PC-3 (cell line): ENCODE data around the gene ADD1.

Source experiments
- EZH2 ChIP-seq: fragments of 300-600 bp; sonication (generic); IDR thresholded peaks from one replicate; pipeline ENCODE4 v1.6.1; 2017; ENCODE audit warnings: antibody characterized with exemption, mild to moderate bottlenecking, low read length; ENCODE audit not compliant: unreplicated experiment
- EZH2phosphoT487 ChIP-seq: fragments of 300-600 bp; sonication (generic); IDR thresholded peaks from 2 replicates; pipeline ENCODE4 v1.6.1; 2018; ENCODE audit warnings: mild to moderate bottlenecking, antibody characterized with exemption, low read length, borderline replicate concordance
- TF ChIP-seq, protein P1 (sequence below): fragments of 300-600 bp; sonication (generic); conservative IDR thresholded peaks from 2 replicates; pipeline ENCODE4 v1.5.1; 2017; ENCODE audit warnings: antibody characterized with exemption, low read depth, mild to moderate bottlenecking, low read length

- TF ChIP-seq, protein P1, sequence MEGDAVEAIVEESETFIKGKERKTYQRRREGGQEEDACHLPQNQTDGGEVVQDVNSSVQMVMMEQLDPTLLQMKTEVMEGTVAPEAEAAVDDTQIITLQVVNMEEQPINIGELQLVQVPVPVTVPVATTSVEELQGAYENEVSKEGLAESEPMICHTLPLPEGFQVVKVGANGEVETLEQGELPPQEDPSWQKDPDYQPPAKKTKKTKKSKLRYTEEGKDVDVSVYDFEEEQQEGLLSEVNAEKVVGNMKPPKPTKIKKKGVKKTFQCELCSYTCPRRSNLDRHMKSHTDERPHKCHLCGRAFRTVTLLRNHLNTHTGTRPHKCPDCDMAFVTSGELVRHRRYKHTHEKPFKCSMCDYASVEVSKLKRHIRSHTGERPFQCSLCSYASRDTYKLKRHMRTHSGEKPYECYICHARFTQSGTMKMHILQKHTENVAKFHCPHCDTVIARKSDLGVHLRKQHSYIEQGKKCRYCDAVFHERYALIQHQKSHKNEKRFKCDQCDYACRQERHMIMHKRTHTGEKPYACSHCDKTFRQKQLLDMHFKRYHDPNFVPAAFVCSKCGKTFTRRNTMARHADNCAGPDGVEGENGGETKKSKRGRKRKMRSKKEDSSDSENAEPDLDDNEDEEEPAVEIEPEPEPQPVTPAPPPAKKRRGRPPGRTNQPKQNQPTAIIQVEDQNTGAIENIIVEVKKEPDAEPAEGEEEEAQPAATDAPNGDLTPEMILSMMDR: no peak
- no peak for TF ChIP-seq EZH2phosphoT487
- no peak for TF ChIP-seq EZH2
These were observed 100.4 kb downstream of the ADD1 start for GRCh38 chr4:2944091-2944482.
